Fibroblast of skin of left quadriceps (primary cell): ENCODE measurements around the gene MCF2L2.
"Not testable (repeated sequence)": the region's sequence is repeated elsewhere in the genome, so short reads cannot be mapped to it uniquely, and the experiment has no call there.

Experiments
- DNase-seq, 2 experiments: peaks; one replicate each; pipeline ENCODE4 v3.0.0-alpha.2; 2013; ENCODE audit warnings: low read depth in 2 of 2

The MCF2L2 gene, protein sequence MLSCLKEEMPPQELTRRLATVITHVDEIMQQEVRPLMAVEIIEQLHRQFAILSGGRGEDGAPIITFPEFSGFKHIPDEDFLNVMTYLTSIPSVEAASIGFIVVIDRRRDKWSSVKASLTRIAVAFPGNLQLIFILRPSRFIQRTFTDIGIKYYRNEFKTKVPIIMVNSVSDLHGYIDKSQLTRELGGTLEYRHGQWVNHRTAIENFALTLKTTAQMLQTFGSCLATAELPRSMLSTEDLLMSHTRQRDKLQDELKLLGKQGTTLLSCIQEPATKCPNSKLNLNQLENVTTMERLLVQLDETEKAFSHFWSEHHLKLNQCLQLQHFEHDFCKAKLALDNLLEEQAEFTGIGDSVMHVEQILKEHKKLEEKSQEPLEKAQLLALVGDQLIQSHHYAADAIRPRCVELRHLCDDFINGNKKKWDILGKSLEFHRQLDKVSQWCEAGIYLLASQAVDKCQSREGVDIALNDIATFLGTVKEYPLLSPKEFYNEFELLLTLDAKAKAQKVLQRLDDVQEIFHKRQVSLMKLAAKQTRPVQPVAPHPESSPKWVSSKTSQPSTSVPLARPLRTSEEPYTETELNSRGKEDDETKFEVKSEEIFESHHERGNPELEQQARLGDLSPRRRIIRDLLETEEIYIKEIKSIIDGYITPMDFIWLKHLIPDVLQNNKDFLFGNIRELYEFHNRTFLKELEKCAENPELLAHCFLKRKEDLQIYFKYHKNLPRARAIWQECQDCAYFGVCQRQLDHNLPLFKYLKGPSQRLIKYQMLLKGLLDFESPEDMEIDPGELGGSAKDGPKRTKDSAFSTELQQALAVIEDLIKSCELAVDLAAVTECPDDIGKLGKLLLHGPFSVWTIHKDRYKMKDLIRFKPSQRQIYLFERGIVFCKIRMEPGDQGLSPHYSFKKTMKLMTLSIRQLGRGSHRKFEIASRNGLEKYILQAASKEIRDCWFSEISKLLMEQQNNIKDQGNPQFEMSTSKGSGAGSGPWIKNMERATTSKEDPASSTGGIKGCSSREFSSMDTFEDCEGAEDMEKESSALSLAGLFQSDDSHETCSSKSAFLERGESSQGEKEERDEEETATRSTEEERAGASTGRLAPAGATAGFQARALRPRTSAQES

GRCh38 chr3:183428447-183429211, at the start of gene MCF2L2:
Gene MCF2L2 (minus strand): TSS chr3:183428619. CDS start chr3:183427977, 642 bp downstream.
- DNase-seq: no peak

- DNase-seq: no peak
Observed at GRCh38 chr3:183477801-183478456, 49.5 kb upstream of the MCF2L2 start.

DNA sequence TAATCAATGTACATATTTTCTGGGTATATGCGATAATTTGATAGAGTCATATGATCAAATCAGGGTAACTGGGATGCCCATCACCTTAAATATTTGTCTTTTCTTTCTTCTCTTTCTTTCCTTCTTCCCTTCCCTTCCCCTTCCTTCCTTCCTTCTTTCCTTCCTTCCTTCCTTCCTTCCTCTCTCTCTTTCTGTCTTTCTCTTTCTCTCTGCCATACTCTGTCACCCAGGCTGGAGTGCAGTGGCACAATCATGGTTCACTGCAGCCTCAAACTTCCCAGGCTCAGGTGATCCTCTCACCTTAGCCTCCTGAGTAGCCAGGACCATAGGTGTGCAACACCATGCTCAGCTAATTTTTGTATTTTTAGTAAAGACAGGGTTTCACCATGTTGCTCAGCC, 47.3 kb upstream of the MCF2L2 start:
- not testable (repeated sequence) for DNase-seq

DNA sequence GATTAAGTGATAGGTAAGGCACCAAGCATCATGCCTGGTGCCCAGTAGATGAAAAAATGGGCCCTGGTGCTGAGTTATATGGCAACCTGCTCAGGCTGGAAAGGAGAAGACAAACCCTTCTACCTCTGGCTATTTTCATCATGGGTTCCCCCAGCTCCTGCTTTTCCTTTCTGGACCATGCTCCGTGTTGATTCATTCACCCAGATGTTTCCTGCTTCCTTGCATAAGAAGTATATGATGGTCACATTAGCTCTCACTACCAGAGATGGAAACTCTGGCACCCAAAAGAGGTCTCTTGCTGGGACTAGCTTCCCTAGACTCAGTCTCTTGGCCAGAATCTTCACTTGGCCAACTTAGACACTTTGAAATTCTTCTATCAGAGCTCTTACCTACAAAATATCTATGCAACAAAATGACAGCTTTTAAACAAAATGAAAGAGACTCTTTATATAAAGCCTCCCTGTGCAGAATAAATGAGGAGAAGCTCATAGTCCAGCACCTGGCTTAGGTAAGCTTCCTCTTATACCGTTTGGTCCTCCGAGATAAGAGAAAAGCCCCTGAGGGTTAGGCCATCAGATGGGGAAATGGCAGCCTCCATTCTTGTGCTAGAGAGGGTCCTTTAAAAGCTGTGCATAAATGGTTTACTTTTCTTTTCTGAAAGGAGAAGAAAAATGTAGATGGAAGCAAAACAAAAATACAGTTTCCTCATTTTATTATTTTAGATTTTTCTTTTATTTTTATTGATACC, 46.8 kb upstream of the MCF2L2 start:
- DNase-seq: no peak

GRCh38 chr3:183473969-183474368, 45.5 kb upstream of the MCF2L2 start:
- DNase-seq: no peak

GRCh38 chr3:183472155-183472554, 43.7 kb upstream of the MCF2L2 start:
- DNase-seq: no peak

GRCh38 chr3:183468424-183468823, 40.0 kb upstream of the MCF2L2 start:
- DNase-seq: no peak

DNA sequence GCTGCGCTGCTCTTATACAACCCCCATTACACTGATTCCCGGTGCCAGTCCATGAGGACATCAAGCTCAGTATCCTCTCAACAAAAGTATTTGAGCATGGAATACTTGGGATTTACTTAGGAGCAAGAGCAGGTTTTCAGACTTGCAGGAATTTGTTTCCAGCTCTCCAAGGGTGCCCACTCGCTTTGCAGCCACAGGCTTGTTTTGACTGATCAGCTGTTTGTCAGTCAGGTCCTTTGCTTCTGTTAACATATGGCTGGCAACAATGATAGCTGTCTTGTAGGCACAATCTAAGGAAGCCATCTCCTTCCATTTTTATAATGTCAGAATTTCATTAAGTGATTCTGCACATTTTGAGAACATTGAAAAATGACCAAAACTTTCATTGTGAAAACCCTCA, 38.2 kb upstream of the MCF2L2 start:
- no peak for DNase-seq

- not testable (repeated sequence) for DNase-seq
Observed at GRCh38 chr3:183465710-183466109, 37.3 kb upstream of the MCF2L2 start.

- no peak for DNase-seq
Observed at GRCh38 chr3:183464480-183464879, 36.1 kb upstream of the MCF2L2 start.

DNA sequence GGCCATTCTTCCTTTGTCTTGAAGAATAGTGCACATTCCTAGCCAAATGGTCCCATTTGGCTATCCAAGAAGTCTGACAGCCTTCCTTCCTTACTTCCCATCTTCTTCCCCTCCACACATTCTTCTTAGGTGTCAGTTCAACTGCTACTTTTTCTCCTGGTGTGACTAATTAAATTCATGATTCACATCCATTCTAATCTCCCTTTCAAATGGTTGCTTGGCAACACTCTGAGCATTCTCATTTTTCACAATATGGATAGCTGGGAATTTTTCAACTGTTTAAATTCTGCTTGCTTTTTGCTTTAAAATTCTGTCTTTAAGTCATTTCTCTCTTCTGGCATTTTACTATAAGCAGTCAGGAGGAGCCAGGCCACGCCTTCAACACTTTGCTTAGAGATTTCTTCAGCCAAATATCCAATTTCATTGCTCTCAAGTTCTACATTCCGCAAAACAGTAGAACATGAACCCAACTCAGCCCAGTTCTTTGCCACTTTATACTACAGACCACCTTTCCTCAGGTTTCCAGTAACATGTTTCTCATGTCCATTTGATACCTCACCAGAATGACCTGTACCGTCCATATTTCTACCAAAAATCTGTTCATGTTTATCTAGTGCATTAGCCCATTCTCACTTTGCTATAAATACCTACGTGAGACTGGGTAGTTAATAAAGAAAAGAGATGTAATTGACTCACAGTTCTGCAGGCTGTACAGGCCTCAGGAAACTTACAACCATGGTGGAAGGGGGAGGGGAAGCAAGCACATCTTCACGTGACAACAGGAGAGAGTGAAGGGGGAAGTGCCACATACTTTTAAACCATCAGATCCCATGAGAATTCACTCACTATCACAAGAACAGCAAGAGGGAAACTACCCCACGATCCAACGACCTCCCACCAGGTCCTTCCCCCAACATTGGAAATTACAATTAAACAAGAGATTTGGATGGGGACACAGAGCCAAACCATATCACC, 31.9 kb upstream of the MCF2L2 start:
- no peak for DNase-seq

DNA sequence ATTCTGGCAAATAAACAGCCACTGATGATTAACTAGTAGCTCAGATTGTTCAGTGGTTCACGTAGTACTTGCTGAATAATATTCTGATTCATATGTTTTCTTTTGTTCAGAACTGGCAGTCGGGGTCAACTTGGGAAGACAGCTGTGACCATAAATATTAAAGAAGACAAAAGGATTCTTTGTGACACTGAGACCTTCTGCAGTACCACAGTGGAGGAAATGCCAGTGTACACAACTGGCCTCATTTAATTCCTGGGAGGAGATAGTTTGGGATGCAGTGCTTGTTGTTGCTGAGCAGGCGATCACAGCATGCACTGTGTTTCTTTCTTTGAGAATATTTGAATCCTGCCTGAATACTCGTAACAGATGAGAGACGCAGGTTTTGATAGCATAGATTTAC, 26.7 kb upstream of the MCF2L2 start:
- no peak for DNase-seq

DNA sequence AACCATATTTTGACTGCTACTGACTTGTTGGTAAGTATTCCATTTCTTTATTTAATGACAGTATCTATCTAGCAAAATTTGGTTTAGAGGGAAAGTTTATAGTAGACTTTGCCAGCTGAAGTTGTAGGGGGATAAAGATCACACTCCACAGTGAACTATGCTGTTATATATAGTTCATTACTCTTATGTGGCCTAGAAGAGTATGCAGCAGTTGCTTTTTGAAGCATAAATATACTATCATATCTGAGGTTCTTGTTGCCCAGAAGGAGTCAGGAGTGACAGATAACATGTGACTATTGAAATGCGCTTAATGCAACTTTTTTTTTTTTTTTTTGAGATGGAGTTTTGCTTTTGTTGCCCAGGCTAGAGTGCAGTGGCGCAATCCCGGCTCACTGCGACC, 25.6 kb upstream of the MCF2L2 start:
- DNase-seq: no peak

DNA sequence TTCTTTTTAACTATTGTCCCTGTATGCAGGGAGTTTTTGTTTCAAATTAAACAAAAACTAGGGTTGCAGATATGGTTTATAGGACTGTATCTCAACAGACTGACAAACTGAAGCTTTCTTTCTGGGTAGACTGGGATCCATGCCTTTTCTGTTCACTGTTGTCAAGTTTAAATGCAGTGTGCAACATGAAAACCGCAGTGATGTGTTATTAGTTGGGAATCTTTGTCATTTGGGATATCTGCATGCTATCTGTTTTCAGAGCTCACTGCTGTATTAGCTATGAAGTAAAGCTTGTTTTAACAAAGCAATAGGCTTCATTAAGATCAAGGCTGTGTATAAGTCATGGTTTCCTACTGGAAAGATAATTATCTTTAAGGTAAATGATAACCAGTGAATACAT, 21.4 kb upstream of the MCF2L2 start:
- DNase-seq: no peak

DNA sequence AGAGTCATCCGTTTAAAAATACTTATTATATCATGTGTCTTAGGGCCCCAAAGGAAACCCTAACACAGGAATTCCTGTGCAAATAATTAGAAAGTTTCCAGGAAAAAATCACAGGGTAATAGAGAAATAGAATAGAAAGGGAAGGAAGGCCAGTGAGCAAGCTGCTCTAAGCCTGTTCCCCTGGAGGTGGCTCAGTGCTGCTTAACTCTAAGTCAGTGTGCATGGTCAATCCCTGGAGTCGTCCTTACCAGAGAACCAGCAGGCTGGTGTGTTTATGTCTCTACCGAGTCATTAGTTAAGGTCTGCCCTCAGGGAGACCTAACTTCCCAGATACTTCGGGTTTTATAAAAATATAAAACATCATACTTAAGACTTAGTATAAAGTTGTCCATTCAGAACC, 21.0 kb upstream of the MCF2L2 start:
- no peak for DNase-seq

DNA sequence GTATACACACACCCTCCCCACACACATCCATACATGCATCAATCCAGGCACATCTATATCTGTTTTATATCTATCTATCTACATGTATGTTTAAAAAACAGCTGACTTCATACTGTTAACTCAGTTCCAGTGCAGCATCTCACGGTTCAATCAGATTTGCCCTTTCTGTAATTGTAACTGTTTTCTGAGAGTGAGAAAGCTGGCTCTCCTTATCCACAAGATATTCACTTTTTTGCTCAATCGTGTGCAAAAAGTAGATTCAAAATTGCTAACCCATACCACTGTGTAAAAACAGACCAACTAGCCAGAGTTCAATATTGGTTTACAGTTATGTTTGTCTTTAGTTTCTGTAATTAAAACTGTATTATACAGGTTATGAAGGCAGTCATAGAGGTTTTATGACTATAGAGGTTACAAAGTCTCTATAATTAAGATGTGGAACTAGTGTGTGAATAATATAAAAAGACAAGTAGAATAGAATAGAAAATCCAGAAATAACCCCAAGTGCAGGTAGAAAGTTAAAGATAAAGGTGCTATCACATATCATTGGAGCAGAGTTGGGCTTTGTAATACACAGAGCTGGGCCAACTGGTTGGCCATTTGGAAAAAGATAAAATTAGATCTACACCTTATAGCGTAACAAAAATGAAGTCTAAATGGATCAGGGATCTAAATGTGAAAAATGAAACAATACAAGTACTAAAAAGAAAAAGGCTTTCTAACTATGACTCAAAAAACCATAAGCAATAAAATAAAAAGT, 20.1 kb upstream of the MCF2L2 start:
- no peak for DNase-seq

- DNase-seq: peak; percentile 75 to 77
Observed at GRCh38 chr3:183447206-183448001, 19.0 kb upstream of the MCF2L2 start.

DNA sequence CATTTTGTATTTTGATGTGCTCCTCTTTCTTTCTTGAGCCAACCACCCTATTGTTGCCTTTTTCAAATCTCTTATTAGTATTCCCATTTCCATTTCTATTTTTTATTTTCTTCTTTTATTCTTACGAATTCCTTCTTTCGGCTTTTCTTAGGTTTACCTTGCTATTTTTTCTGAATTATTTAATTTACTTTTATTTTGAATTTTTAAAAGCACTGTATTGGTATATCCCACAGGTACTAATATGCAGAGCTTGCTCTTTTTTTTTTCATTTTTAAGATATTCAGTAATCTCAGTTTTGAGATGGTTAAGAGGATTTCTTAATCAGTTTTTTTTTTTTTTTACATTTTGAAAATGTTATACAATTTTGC, 18.4 kb upstream of the MCF2L2 start:
- no peak for DNase-seq
